Epithelial cell of esophagus (primary cell): ENCODE results near the gene FAM83C.

Source experiments
- DNase-seq: peaks from one replicate; pipeline ENCODE4 v3.0.0; 2010; ENCODE audit warnings: low read depth
- H3K4me3 ChIP-seq: 2 replicates; pipeline ENCODE4 v1.5.1; 2011; ENCODE audit warnings: mild to moderate bottlenecking, low read length, control low read depth
- CTCF ChIP-seq: IDR thresholded peaks from 2 replicates; pipeline ENCODE4 v1.5.1; 2011; ENCODE audit warnings: low read depth, mild to moderate bottlenecking, low read length, control low read depth, inconsistent platforms; ENCODE audit not compliant: insufficient read depth; ENCODE audit errors: missing control alignments

The FAM83C gene

GRCh38 chr20:35276408-35276807 is 15.8 kb downstream of the FAM83C start:
- no peak for DNase-seq
- TF ChIP-seq CTCF = no peak
- peak overlapping the region; percentile 76 for H3K4me3 ChIP-seq

GRCh38 chr20:35275741-35276251 is 16.4 kb downstream of the FAM83C start:
- H3K4me3 ChIP-seq = no peak overlapping the region
- TF ChIP-seq CTCF = no peak
- DNase-seq = no peak

GRCh38 chr20:35274172-35275092 is 17.8 kb downstream of the FAM83C start:
- no peak for TF ChIP-seq CTCF
- no peak for DNase-seq

GRCh38 chr20:35273449-35274171 is 18.6 kb downstream of the FAM83C start:
- H3K4me3 ChIP-seq = no peak overlapping the region
- TF ChIP-seq CTCF = no peak
- peak; percentile 26 for DNase-seq

More at GRCh38 chr20:35274172-35275092, 17.8 kb downstream of the FAM83C start:
- no peak overlapping the region for H3K4me3 ChIP-seq

GRCh38 chr20:35271904-35272303 is 20.3 kb downstream of the FAM83C start:
- no peak for TF ChIP-seq CTCF
- DNase-seq = peak; percentile 79

GRCh38 chr20:35271073-35271882 is 20.9 kb downstream of the FAM83C start:
- no peak overlapping the region for H3K4me3 ChIP-seq
- no peak for TF ChIP-seq CTCF
- peak; percentile 25 for DNase-seq

More at GRCh38 chr20:35271904-35272303, 20.3 kb downstream of the FAM83C start:
- no peak overlapping the region for H3K4me3 ChIP-seq
